ENCODE results near the gene AGGF1.
"Not testable (repeated sequence)": the region's sequence is repeated elsewhere in the genome, so short reads cannot be mapped to it uniquely, and the experiment has no call there.

Gene AGGF1, protein sequence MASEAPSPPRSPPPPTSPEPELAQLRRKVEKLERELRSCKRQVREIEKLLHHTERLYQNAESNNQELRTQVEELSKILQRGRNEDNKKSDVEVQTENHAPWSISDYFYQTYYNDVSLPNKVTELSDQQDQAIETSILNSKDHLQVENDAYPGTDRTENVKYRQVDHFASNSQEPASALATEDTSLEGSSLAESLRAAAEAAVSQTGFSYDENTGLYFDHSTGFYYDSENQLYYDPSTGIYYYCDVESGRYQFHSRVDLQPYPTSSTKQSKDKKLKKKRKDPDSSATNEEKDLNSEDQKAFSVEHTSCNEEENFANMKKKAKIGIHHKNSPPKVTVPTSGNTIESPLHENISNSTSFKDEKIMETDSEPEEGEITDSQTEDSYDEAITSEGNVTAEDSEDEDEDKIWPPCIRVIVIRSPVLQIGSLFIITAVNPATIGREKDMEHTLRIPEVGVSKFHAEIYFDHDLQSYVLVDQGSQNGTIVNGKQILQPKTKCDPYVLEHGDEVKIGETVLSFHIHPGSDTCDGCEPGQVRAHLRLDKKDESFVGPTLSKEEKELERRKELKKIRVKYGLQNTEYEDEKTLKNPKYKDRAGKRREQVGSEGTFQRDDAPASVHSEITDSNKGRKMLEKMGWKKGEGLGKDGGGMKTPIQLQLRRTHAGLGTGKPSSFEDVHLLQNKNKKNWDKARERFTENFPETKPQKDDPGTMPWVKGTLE

DNA sequence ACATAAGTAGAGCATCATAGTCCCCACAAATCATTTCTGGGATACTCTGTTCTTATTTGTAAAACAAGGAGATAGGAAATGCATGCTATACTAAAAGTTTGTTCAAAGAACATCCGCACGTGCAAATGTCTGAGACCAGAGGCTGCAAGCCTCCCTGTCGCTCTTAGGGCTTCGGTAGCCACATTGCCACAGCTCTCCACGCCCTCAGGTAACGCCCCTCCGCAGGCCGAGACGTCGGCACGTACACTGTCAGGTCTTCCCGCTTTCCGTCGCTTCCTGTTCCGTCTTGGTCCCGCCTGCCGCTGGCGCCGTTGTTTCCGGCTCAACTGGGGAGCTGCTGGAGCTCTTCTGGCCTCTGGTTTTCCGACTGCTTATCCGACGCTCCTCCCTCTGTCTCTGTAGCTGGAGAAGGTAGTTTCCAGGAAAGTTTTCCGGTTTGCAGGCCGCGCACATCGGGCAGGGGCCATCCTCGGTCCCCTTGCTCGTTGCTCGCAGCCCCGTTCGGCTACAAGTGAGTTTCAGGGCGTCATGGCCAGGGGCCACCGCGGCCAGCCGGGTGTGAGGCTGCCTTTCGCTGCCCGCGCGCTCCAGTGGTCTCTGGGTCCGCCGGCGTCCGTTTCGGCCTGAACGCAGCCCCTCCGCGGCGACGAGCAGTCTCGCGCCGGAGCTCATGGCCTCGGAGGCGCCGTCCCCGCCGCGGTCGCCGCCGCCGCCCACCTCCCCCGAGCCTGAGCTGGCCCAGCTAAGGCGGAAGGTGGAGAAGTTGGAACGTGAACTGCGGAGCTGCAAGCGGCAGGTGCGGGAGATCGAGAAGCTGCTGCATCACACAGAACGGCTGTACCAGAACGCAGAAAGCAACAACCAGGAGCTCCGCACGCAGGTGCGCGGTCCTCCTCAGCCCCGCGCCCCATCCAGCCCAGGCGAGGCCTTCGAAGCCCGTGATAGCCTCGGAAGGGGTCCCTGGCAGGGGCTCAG lies at the start of gene AGGF1:
Gene AGGF1, plus strand, starts transcription at position 308 of the 975 bp plus-strand sequence. Its CDS starts 363 bp downstream, at position 671.
- peak; percentile 84 to 93 for DNase-seq

DNA sequence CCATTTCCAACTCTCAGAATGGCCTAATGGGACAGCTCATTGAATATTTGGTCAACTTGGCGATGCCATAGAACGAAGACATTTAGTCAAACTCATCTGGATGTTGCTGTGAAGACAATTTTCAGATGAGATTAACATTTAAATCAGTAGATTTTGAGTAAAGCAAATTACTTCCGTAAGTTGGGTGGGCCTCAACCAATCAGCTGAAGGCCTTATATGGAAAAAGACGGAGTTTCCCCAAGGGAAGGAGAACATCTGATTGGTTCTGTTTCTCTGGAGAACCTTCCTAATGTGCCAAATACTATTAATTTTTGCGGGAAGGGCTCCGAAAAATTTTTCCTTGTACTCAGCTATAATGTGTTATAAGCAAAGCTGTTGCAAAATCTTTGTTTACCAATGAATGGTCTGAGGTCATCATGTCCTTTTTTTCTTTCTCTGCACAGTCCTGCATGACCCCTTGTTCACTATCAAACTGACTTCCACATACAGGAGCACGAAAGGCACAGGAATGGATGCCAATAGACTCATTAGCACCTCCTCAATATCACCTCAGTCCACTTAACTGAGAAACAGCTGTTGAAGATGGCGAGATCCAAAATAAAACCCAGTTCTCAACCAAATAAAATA lies 49.6 kb upstream of the AGGF1 start:
- DNase-seq = no peak

DNA sequence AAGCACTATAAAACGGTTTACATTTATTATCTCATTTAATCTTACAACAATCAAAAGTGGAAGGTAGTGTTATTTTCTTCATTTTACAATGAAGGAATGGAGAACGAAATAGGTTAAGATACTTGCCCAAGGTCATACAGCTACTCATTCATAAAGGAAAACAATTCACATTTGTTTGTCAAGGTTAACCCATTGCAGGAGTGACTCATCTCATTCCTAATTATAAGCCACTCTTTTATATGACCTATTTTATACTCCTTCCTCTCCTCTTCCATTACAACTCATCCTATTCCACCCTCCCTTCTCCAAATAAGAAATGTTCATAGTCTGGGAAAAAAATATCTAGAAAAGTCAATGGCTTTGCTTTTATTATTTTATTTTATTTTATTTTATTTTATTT lies 47.8 kb upstream of the AGGF1 start:
- no peak for DNase-seq

DNA sequence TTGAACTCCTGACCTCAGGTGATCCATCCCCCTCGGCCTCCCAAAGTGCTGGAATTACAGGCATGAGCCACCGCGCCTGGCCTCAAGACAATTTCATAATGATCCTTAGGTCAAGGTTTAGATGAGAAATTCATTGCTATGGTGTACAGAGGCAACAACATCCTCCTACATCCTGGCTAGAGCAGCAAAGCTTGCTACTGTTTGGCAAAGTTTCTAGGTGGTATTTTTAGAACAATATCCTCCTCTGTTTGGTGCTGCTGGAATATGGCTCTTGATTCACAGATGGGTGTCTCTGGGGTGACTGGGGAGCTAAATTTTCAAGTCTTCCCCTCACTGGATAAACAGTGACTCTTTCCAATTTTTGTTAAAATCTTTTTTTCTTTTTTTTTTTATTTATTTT lies 46.7 kb upstream of the AGGF1 start:
- DNase-seq = no peak

DNA sequence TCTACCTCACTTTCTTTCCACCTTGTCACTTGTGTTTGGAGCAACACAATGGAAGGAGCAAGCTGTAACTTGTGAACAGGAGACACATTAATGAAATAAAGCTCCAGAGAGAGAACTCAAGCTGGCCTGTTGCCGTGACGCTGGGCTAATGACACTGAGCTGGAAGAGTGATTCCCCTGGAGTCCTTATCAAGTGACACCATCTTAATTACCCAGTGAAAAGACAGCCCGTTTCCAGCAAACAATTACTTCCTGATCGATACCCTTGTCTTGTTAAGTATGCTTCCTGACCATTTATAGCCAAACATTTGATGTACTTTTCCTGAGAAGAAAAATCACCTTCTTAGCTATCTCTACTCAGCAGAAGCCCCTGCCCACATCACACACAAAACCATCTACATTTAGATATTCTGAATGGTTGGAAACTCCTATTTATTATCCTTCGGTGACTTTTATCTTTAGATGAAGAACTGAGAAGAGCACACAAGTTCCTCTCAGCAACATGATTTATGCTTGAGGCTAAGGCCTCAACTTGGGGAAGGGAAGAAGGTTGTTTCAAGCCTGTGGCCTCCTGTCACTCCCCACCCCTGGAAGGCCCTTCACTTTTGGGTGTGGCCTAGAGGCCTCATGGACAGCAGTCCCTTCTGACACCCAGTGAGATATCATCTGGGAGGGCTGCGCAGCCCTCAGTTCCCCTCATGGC lies 43.2 kb upstream of the AGGF1 start:
- DNase-seq = peak in 1 of 2 experiments; percentile 2

DNA sequence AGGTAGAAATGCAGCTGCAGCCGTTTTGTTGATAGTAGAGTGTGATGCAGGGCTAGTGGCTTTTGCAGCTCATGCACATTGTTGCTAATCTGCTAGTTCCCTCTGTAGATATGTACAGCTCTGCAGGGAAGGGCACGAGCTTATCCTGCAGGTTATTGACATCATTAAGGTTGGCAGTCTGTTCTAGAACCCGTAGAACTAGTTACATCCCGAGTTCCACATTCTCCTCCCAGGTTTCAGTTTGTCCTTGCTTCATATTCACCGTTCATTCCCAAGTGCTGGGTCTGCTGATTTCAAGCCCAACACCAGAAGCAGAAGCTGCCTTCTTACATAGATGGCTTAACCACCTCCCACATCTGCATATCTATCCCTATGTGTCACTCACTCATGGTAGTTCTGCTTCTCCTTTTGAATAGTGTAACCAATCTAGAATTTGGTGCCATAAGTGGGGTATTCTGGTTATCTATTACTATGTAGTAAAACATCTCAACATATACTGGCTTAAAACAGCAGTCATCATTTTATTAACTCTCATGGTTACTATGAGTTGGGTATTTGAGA lies 39.2 kb upstream of the AGGF1 start:
- no peak for DNase-seq

DNA sequence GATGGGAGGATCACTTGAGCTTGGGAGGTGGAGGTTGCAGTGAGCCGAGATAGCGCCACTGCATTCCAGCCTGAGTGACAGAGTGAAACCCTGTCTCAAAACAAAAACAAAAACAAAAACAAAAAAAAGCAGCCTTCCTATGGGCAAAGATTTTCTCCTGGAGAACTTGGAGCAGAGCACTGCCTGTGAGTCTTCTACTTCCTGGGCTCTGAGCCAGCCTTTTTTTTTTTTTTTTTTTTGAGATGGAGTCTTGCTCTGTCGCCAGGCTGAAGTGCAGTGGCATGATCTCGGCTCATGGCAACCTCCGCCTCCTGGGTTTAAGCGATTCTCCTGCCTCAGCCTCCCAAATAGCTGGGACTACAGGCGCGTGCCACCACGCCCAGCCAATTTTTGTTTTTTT lies 36.8 kb upstream of the AGGF1 start:
- DNase-seq = not testable (repeated sequence)

DNA sequence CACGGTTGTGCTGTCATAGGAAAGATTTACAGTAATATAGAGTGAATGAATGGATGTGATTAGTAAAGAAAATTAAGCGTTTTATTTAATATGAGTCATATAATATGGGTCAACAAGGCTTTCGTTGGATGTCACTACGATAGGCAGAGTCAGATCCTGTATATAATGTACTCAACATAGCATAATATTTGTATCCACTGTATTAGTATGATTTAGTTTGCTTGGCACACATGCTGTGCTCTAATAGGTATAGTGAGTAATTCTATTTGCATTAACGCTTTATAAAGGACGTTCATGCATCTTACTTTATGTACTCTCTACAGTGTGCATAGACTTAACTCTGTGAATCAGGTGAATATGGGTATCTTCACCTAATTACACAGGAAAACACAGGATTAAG lies 35.9 kb upstream of the AGGF1 start:
- DNase-seq = no peak

DNA sequence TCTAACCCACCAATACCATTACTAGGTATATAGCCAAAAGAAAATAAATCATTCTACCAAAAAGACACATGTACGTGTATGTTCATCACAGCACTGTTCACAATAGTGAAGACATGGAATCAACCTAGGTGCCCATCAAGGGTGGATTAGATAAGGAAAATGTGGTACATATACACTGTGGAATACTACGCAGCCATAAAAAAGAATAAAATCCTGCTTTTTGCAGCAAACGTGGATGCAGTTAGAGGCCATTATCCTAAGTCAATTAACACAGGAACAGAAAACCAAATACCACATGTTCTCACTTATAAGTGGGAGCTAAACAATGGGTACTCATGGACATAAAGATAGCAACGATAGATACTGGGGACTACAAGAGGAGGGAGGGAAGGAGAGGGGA lies 32.0 kb upstream of the AGGF1 start:
- not testable (repeated sequence) for DNase-seq

DNA sequence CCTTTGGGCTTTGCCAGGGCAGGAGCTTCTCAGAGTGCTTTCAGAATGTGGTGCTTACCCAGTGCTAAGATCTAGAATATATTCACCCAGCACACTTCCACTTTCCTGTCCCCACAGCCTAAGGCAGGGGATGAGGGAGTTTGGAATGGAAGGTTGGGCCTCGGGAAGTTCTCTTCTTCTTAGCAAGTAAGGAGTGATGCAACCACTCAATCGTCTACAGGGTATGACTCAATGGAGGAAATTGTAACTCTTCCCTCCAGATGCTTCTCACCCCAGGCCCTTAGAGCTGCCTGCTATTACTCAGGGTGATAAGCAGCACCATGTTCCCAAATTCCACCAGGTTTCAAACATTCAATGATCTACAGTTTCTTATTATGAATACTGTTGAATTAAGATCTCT lies 30.8 kb upstream of the AGGF1 start:
- DNase-seq = no peak

DNA sequence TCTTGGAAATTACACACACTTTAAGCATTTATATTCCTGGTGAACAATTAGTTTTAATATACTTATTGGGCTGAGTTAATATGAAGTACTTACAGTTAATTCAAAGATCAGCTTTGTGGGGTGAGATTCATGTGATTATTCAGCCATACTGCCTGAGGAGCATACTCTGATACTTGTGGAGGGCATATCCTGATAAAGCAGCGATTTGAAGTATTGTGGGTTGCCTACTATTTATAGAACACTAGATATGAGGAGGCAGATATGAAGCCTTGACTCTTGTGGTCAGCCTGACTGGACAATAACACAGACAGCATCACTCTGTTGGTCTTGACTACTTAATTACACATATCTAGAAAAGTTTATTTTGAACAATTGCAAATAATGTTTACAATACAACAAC lies 27.0 kb upstream of the AGGF1 start:
- no peak for DNase-seq

DNA sequence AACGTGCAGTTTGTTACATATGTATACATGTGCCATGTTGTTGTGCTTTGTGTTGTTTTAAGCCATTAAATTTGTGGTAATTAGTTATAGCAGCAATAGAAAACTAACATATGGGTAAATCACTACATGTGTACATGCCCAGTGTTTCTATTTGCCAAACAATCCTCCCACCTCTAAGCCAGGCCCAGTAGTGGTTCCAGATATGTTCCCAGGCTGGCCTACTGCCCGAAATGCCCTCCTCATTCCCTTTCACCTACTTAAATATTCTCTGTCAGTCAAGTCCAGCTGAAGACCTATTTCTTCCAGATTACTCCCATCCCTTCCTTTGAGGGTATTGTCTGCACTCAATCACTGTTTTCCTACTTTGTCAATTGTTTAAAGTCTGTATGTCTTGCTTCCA lies 24.1 kb upstream of the AGGF1 start:
- no peak for DNase-seq

DNA sequence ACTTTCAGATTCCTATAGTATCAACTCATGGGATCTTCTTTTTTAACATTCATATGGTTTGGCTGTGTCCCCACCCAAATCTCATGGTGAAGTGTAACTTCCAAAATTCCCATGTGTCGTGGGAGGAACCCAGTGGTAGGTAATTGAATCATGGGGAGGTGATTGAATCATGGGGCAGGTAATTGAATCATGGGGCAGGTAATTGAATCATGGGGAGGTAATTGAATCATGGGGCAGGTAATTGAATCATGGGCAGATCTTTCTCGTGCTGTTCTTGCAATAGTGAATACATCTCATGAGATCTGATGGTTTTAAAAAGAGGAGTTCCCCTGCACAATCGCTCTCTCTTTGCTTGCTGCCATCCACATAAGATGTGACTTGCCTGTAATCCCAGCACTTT lies 21.8 kb upstream of the AGGF1 start:
- no peak for DNase-seq

DNA sequence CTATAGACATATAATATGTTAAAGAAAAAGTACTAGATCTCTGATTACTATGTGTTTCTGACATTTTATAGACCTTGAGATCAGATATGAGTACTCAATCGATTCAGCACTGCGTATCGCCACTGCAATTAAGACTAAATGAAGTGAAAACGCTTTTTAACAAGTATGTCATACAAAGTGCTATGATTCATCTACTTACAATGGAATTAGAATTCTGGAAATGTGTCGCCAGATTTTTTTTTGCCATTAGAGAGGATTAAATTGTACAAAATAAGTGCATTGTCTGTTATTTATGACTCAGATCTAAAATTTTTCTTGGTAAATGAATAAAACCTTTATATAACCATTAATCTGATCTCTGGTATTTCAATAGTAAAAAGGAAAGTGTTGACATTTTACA lies 20.0 kb upstream of the AGGF1 start:
- DNase-seq = no peak

DNA sequence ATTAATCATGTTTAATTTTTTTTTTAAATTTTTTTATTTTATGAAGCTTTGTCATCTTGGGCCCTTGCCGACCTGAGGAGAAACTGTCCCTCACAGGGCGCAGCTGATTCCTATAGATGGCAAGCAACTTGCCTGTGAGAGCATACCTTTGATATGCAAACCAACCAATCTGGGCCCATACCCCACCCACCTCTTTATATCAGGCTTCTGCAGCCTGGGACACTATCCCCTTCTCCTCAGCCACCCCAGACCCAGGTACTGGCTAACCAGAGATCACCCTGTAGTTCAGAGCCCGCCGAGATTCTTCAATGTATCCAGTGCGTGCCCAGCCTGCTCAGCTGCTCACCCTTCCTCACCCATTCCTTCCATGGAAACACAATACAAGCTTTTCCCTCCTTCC lies 18.7 kb upstream of the AGGF1 start:
- DNase-seq = no peak

DNA sequence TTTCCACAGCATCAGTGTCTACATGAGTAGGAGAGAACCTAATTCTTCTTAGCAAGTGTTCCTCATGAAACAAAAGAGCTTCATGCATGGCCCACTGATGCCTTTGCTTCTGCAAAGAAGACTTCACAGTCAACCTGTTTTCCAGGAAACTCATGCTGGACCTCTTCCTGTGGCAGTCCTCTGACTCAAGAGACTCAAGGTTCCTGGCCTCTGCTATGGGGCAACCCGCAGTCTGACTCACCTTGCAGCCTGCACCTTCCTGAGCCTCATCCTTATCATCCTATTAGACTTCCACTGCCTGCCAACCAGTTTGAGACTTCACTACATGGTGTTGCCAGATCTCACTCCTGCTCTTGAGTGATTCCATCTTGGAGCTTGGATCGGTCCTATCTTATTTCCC lies 17.6 kb upstream of the AGGF1 start:
- no peak for DNase-seq

DNA sequence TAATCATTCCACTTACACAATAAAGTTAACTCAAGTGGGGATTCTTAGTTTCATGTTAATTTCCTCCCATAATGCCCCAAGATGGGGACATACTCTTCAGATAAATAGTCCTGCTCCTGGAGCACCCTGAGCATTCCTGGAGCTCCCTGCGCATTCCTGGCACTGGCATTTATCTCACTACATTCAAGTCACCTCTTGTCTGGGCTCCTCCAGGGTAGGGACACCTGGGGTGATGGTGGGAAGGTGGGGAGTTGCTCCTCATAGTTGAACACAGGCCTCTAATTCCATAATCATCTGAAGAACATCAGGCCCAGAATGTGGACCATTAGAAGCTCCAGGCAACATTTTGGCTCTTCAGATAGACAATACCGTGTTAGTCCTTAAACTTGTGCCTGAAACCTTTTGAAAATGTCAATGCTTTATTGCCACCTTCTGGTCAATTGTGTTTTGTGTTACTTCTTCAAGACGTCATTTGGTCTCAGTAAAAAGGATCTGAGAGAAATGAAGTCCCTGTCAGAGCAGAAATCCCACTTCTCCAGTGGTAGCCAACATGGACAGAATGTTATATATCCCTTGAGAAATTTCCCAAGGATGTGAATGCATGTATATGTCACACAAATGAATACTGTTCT lies 14.2 kb upstream of the AGGF1 start:
- DNase-seq = peak in 1 of 2 experiments; percentile 1

DNA sequence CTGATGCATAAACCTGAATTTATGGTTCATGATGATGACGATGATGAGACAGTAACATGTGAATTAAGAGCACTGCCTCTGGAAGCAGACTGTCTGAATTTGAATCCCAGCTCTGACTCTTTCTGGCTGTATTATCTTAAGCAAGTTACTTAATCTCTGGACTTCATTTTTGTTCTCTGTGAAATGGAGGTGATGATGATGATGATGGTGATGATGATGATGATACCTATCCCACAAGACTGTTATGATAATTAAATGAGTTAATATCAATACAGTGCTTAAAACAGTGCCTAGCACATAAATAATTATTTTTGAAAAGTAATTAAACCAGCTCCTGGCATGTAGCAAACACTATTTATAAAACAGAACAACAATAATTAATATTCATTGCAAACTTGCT lies 13.2 kb upstream of the AGGF1 start:
- no peak for DNase-seq

DNA sequence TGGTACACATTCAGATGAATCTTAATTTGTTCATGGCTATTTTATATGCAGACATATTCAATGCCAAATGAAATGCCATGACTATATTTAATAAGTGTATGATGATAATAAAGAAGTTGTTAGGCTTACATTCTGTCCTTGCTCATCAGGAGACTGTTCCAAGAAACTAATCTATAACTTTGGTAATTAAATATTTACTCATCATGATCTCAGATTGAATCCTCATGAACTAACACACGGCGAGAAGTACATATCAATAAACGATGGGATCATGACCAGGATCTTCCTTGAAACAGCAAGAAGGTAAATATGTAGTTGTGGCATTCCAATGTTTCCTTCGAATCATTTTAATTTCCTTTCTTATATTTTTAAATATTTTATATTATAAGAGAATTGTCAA lies 12.5 kb upstream of the AGGF1 start:
- no peak for DNase-seq

DNA sequence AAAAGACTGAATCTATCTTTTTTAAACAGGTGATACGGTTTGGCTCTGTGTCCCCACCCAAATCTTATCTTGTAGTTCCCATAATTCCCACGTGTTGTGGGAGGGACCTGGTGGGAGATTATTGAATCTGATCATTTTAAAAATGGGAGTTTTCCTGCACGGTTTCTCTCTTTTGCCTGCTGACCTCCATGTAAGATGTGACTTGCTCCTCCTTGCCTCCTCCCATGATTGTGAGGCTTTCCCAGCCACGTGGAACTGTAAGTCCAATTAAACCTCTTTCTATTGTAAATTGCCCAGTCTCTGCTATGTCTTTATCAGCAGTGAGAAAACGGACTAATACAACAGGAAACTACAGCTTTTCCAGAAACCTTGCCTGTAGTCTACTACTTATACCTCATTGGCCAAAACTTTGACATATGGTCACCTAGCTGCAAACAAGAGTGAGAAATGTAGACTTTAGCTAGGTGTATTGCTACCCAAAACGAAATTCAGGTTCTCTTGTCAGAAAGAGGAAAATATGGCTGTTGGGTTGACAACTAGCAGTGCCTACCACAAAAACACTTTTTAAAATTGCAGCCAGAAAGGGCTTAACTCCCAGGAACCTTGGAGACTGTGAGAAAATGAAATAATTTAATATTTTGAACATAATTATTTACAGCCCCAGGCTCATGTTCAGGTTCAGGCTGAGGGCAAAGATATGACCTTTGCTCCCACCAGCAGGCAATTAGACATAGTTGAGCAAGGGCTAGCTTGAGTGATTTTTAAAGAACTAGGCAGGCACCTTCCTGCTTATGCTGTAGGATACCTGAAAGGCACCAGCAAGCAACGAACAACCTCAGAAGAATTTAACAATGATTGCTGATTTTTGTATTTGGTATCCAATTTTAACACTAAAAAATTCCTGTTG lies 7.4 kb upstream of the AGGF1 start:
- no peak for DNase-seq

All from NCI-H2081 (cell line).